ENCODE results near the gene PCGF2. TPM values are rescaled to one million over a fixed set of nuclear protein-coding genes. Genes with fewer than 3 reads are reported as not detected.
A peak's percentile ranks its signal among the peaks of the same experiment; 100 is the strongest.

Gene PCGF2
- total RNA-seq, 1 donor: 3.3 TPM

DNA sequence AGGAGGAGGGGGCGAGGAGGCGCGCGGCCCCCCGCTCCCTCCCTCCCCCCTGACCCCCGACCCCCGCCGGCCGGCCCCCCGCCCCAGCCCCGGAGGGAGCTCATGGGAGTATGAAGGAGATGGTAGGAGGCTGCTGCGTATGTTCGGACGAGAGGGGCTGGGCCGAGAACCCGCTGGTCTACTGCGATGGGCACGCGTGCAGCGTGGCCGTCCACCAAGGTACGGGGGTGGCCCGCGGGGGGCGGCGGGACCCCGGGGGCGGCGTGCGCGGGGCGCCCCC lies 42.7 kb downstream of the PCGF2 start:
- H3K4me2 ChIP-seq (ENCODE audit: insufficient read depth, low read length): peak overlapping the region; percentile 87

GRCh38 chr17:38704606-38705522 lies 43.3 kb downstream of the PCGF2 start, which contains the start of gene MLLT6:
MLLT6 (plus strand) TSS chr17:38705273; CDS start chr17:38705633, 360 bp downstream.
- Histone ChIP-seq H3K4me3 (ENCODE audit: insufficient read depth, low read length) (peak within 1 kb of the TSS; percentile 91), H3K36me3 (ENCODE audit: insufficient read depth, low read length) (peaks cover 18% of the 10 kb centered on the region), H3K4me1 (ENCODE audit: insufficient read depth, low read length) (peaks cover 44% of the 10 kb centered on the region), H3K4me2 (ENCODE audit: insufficient read depth, low read length) (peak within 1 kb of the TSS; percentile 98), H2AFZ (ENCODE audit: low read length) (peak within 1 kb of the TSS; percentile 91), H3K27ac (ENCODE audit: low read depth, low read length) (peak within 1 kb of the TSS; percentile 66), H3K27me3 (ENCODE audit: insufficient read depth, low read length) (no peaks in the 10 kb centered on the region), H3K79me2 (ENCODE audit: insufficient read depth, low read length) (peaks cover 28% of the 10 kb centered on the region), H4K20me1 (ENCODE audit: insufficient read depth, low read length) (peaks cover 31% of the 10 kb centered on the region), H3K9me3 (ENCODE audit: low read depth, low read length) (no peaks in the 10 kb centered on the region)
- TF ChIP-seq CTCF (IDR thresholded peaks at IDR 0.05; ENCODE audit: extremely low read depth, low read depth, low read length): no peak
- peak; percentile 99 for DNase-seq (ENCODE audit: insufficient read length, low spot score, missing footprints)

More for the DNA sequence above, 42.7 kb downstream of the PCGF2 start:
- Histone ChIP-seq H3K36me3 (ENCODE audit: insufficient read depth, low read length) (peaks cover 18% of the 10 kb centered on the region), H2AFZ (ENCODE audit: low read length) (no peak overlapping the region), H3K79me2 (ENCODE audit: insufficient read depth, low read length) (peaks cover 28% of the 10 kb centered on the region), H4K20me1 (ENCODE audit: insufficient read depth, low read length) (peaks cover 37% of the 10 kb centered on the region), H3K9me3 (ENCODE audit: low read depth, low read length) (no peaks in the 10 kb centered on the region), H3K27ac (ENCODE audit: low read depth, low read length) (no peak overlapping the region), H3K4me3 (ENCODE audit: insufficient read depth, low read length) (peak overlapping the region; percentile 91), H3K4me1 (ENCODE audit: insufficient read depth, low read length) (peaks cover 44% of the 10 kb centered on the region), H3K27me3 (ENCODE audit: insufficient read depth, low read length) (no peaks in the 10 kb centered on the region)
- TF ChIP-seq CTCF (IDR thresholded peaks at IDR 0.05; ENCODE audit: extremely low read depth, low read depth, low read length): no peak
- no peak for DNase-seq (ENCODE audit: insufficient read length, low spot score, missing footprints)

DNA sequence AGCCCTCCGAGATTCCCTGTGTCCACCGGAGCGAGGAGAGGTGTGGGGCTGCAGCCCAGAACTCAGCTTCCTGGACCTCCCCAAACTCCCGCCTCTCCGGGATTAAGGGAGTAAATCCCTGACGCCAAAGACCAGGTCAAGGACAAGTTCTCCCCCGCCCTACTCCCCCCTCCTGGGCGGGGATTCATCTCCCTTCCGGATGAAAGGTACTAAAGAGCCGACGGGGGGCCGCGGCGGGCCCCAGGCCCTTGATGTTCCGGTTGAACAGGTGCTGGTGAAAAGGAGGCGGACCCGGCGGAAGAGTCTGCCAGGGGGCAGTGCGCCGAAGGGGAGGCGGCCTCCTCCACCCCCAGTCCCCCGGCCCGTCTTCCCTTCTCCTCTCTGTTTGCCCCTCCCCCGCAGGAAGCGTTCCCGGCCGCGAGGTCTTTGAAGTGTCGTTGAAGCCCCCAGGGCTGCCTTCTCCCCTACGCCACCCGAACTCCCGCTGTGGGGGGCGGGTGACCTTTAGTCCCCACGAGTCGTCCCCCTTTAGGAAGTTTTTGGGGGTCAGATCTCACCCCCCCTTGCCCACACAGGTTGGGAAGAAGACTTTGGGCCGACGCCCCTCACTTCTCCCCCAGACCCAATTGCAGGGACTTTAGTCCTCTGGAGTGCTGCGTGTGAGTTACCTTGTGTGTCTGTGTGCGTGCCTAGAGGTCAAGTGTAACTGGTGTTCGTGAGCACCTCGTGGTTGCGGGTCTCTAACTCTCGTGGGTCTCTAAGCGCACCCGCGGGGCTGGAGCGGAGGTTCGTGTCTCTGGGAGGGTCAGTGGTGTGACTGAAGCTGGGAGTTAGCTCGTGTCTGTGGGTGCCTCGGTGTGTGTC lies 44.2 kb downstream of the PCGF2 start:
- no peak for TF ChIP-seq CTCF (IDR thresholded peaks at IDR 0.05; ENCODE audit: extremely low read depth, low read depth, low read length)
- H3K4me3 ChIP-seq (ENCODE audit: insufficient read depth, low read length): peak overlapping the region; percentile 91
- H2AFZ ChIP-seq (ENCODE audit: low read length): peak overlapping the region; percentile 91
- H3K27me3 ChIP-seq (ENCODE audit: insufficient read depth, low read length): no peaks in the 10 kb centered on the region
- peak; percentile 93 for DNase-seq (ENCODE audit: insufficient read length, low spot score, missing footprints)
- peaks cover 28% of the 10 kb centered on the region for H3K79me2 ChIP-seq (ENCODE audit: insufficient read depth, low read length)
- no peaks in the 10 kb centered on the region for H3K9me3 ChIP-seq (ENCODE audit: low read depth, low read length)
- H3K4me2 ChIP-seq (ENCODE audit: insufficient read depth, low read length): peak overlapping the region; percentile 98
- peak overlapping the region; percentile 66 for H3K27ac ChIP-seq (ENCODE audit: low read depth, low read length)
- peaks cover 12% of the 10 kb centered on the region for H3K36me3 ChIP-seq (ENCODE audit: insufficient read depth, low read length)
- peaks cover 25% of the 10 kb centered on the region for H4K20me1 ChIP-seq (ENCODE audit: insufficient read depth, low read length)
- peaks cover 44% of the 10 kb centered on the region for H3K4me1 ChIP-seq (ENCODE audit: insufficient read depth, low read length)

Measured in osteoblast (primary cell).